H1 (cell line): ENCODE results near the gene PPFIBP2. TPM values are rescaled to one million over a fixed set of nuclear protein-coding genes. Genes with fewer than 3 reads are reported as not detected.
A peak's percentile ranks its signal among the peaks of the same experiment; 100 is the strongest.

Experiments
- CTCF ChIA-PET: fragments of 300-600 bp; sonication (Branson Sonifier 250); formaldehyde crosslinking; loops from one replicate; lab custom pipeline; 2021; ENCODE audit not compliant: partially characterized antibody; lab: Charles Lee
- POLR2A ChIA-PET: fragments of 300-600 bp; sonication (Branson Sonifier 250); formaldehyde crosslinking; loops from one replicate; lab custom pipeline; 2021; ENCODE audit warnings: inconsistent platforms; ENCODE audit not compliant: partially characterized antibody; lab: Charles Lee
- DNase-seq, 2 experiments: peaks; one replicate each; pipeline versions ENCODE4 v3.0.0 to v3.0.0-alpha.2; 2010 to 2022; ENCODE audit warnings: low spot score in 2 of 2, low read depth in 1 of 2, mixed read lengths in 1 of 2
- FAIRE-seq: peaks from 2 replicates; lab custom pipeline; 2011; peaks lifted over from hg19 to GRCh38; lab: Jason Lieb, UNC
- H2AFZ ChIP-seq: 2 replicates; pipeline ENCODE4 v1.8.1; 2012; ENCODE audit warnings: low read length, inconsistent platforms
- H2AK5ac ChIP-seq: 2 replicates; pipeline ENCODE4 v1.6.1; 2013; ENCODE audit warnings: low read depth, low read length
- H2BK120ac ChIP-seq: replicated peaks from 2 replicates; pipeline ENCODE3; 2013; ENCODE audit warnings: low read depth, low read length, inconsistent platforms
- H2BK12ac ChIP-seq: 2 replicates; pipeline ENCODE4 v1.6.1; 2013; ENCODE audit warnings: low read depth, low read length
- H2BK15ac ChIP-seq: 2 replicates; pipeline ENCODE4 v1.6.1; 2013; ENCODE audit warnings: low read length
- H2BK20ac ChIP-seq: 2 replicates; pipeline ENCODE4 v1.6.1; 2013; ENCODE audit warnings: low read length
- H2BK5ac ChIP-seq: 2 replicates; pipeline ENCODE4 v1.6.1; 2013; ENCODE audit warnings: low read depth, low read length
- H3K14ac ChIP-seq: 2 replicates; pipeline ENCODE4 v1.6.1; 2013; ENCODE audit warnings: inconsistent platforms; ENCODE audit not compliant: insufficient read length
- H3K18ac ChIP-seq: 2 replicates; pipeline ENCODE4 v1.6.1; 2013; ENCODE audit warnings: low read length; ENCODE audit errors: extremely low read depth
- H3K23ac ChIP-seq: 2 replicates; pipeline ENCODE4 v1.6.1; 2013; ENCODE audit warnings: inconsistent platforms; ENCODE audit not compliant: insufficient read length
- H3K23me2 ChIP-seq: 2 replicates; pipeline ENCODE4 v1.6.1; 2013; ENCODE audit warnings: low read depth, low read length
- H3K27ac ChIP-seq: 2 replicates; pipeline ENCODE4 v1.6.1; 2011; ENCODE audit warnings: low read depth, low read length, inconsistent platforms
- H3K27me3 ChIP-seq, 4 experiments: replicated peaks in 1 of 4; 1 replicate in 1 of 4; 2 replicates in 3 of 4; pipeline versions ENCODE4 v1.6.1 to v1.8.1; 2011 to 2013; ENCODE audit warnings: low read length in 3 of 4, mild to moderate bottlenecking in 3 of 4, inconsistent platforms in 2 of 4, mixed read lengths in 2 of 4, moderate library complexity in 1 of 4; ENCODE audit not compliant: control insufficient read depth in 3 of 4, insufficient read depth in 3 of 4; ENCODE audit errors: extremely low read depth in 1 of 4
- H3K36me3 ChIP-seq, 4 experiments: 2 replicates each; pipeline versions ENCODE4 v1.6.1 to v1.8.1; 2011 to 2013; ENCODE audit warnings: mild to moderate bottlenecking in 4 of 4, low read length in 3 of 4, moderate library complexity in 2 of 4, control low read depth in 1 of 4, inconsistent platforms in 1 of 4; ENCODE audit not compliant: insufficient read depth in 4 of 4, control insufficient read depth in 2 of 4
- H3K4ac ChIP-seq: replicated peaks from 2 replicates; pipeline ENCODE3; 2013; ENCODE audit warnings: low read length, low read depth, mixed read lengths, inconsistent platforms; ENCODE audit not compliant: insufficient read length
- H3K4me1 ChIP-seq, 4 experiments: replicated peaks in 1 of 4; 1 replicate in 1 of 4; 2 replicates in 3 of 4; pipeline versions ENCODE4 v1.6.1 to v1.8.1; 2011 to 2013; ENCODE audit warnings: low read length in 3 of 4, inconsistent platforms in 2 of 4, mixed read lengths in 1 of 4; ENCODE audit not compliant: insufficient read depth in 4 of 4, control insufficient read depth in 3 of 4
- H3K4me2 ChIP-seq, 2 experiments: 2 replicates each; pipeline versions ENCODE4 v1.6.1 to v1.8.1; 2011 to 2013; ENCODE audit warnings: low read depth in 2 of 2, low read length in 2 of 2, control low read depth in 1 of 2, inconsistent platforms in 1 of 2, mild to moderate bottlenecking in 1 of 2; ENCODE audit not compliant: insufficient read depth in 1 of 2
- H3K4me3 ChIP-seq, 4 experiments: fragments of 200-600, 300-600 bp in 1 of 4; sonication (generic), shearing (Covaris generic), sonication (Bioruptor Twin) in 1 of 4; 2 replicates each; pipeline versions ENCODE4 v1.5.1 to v1.8.1; 2011 to 2016; ENCODE audit warnings: low read length in 4 of 4, low read depth in 3 of 4, control low read depth in 2 of 4, inconsistent platforms in 2 of 4, mild to moderate bottlenecking in 2 of 4, mixed read lengths in 1 of 4, moderate library complexity in 1 of 4; ENCODE audit not compliant: insufficient read depth in 2 of 4; ENCODE audit errors: extremely low read depth in 1 of 4
- H3K56ac ChIP-seq: replicated peaks from 2 replicates; pipeline ENCODE3; 2013; ENCODE audit warnings: low read depth, mild to moderate bottlenecking, mixed read lengths, low read length, inconsistent platforms; ENCODE audit not compliant: insufficient read length
- H3K79me1 ChIP-seq: 2 replicates; pipeline ENCODE4 v1.6.1; 2013; ENCODE audit warnings: low read depth, low read length, control low read depth
- H3K79me2 ChIP-seq, 2 experiments: 2 replicates each; pipeline versions ENCODE4 v1.6.1 to v1.8.1; 2012 to 2013; ENCODE audit warnings: low read length in 2 of 2, mild to moderate bottlenecking in 2 of 2, inconsistent platforms in 1 of 2; ENCODE audit not compliant: insufficient read depth in 2 of 2, control insufficient read depth in 1 of 2
- H3K9ac ChIP-seq, 4 experiments: replicated peaks in 1 of 4; 1 replicate in 1 of 4; 2 replicates in 3 of 4; pipeline versions ENCODE4 v1.6.1 to v1.8.1; 2011 to 2013; ENCODE audit warnings: low read depth in 3 of 4, low read length in 3 of 4, control low read depth in 2 of 4, mild to moderate bottlenecking in 2 of 4, moderate library complexity in 2 of 4, inconsistent platforms in 1 of 4; ENCODE audit errors: extremely low read depth in 1 of 4
- H3K9me3 ChIP-seq, 2 experiments: 2 replicates each; pipeline versions ENCODE4 v1.6.1 to v1.8.1; 2012 to 2013; ENCODE audit warnings: mild to moderate bottlenecking in 2 of 2, moderate library complexity in 2 of 2, control low read depth in 1 of 2, inconsistent platforms in 1 of 2, low read depth in 1 of 2, low read length in 1 of 2, mixed read lengths in 1 of 2; ENCODE audit not compliant: insufficient read depth in 2 of 2
- H4K20me1 ChIP-seq, 2 experiments: replicated peaks in 1 of 2; 2 replicates each; pipeline versions ENCODE3 to v1.8.1; 2011 to 2013; ENCODE audit warnings: inconsistent platforms in 2 of 2, low read length in 2 of 2, mild to moderate bottlenecking in 1 of 2; ENCODE audit not compliant: insufficient read depth in 2 of 2, control insufficient read depth in 1 of 2
- H4K5ac ChIP-seq: 2 replicates; pipeline ENCODE4 v1.6.1; 2013; ENCODE audit warnings: low read length, low read depth, mixed read lengths, inconsistent platforms; ENCODE audit not compliant: insufficient read length
- H4K8ac ChIP-seq: 2 replicates; pipeline ENCODE4 v1.8.0; 2013; ENCODE audit warnings: mild to moderate bottlenecking, moderate library complexity, low read length, inconsistent platforms; ENCODE audit not compliant: insufficient read depth; ENCODE audit errors: extremely low read depth
- H4K91ac ChIP-seq: replicated peaks from 2 replicates; pipeline ENCODE3; 2013; ENCODE audit warnings: low read length, mixed read lengths, inconsistent platforms; ENCODE audit not compliant: insufficient read length
- RXRA ChIP-seq: IDR thresholded peaks from 2 replicates; pipeline ENCODE4 v1.6.1; 2011; ENCODE audit warnings: low read depth, mild to moderate bottlenecking, low read length, moderate library complexity; ENCODE audit not compliant: insufficient read depth
- TEAD4 ChIP-seq: IDR thresholded peaks from 2 replicates; pipeline ENCODE4 v1.6.1; 2012; ENCODE audit warnings: low read depth, low read length, inconsistent platforms, mixed read lengths
- WGBS, 2 experiments: shearing (Covaris generic) in 1 of 2; methylation state at CpG; one replicate each; pipeline versions ENCODE4 v1.1.6 to v1.1.7; 2013 to 2015; ENCODE audit warnings: low lambda C conversion rate in 2 of 2, mixed read lengths in 2 of 2, inconsistent platforms in 1 of 2, low coverage in 1 of 2, missing lambda C conversion rate in 1 of 2; ENCODE audit not compliant: insufficient replicate concordance in 2 of 2, insufficient coverage in 1 of 2, insufficient read length in 1 of 2; ENCODE audit errors: extremely low coverage in 1 of 2, missing lambda C conversion rate in 1 of 2; 5-methylcytosine and 5-hydroxymethylcytosine counted together
- polyA plus RNA-seq, 7 experiments: library from polyadenylated mRNA; depleted of rRNA in 3 of 7; stranded (reverse) in 5 of 7; unstranded in 2 of 7; fragments of >200 nt in 5 of 7; fragments of 200-250 nt in 2 of 7; gene quantifications; 1 replicate in 5 of 7; 2 replicates in 1 of 7; 4 replicates in 1 of 7; pipeline versions ENCODE4 v1.2.1 to v1.2.3, GENCODE V29; 2011 to 2013; ENCODE audit warnings: missing spikeins in 2 of 7, mixed read lengths in 2 of 7
- total RNA-seq: library from RNA; stranded (reverse); fragmentation: NEBNext Ultra II Directional; extraction: Animal tissue kit (Norgen Biotek cat#: 25700); gene quantifications from 2 replicates; pipeline ENCODE4 v1.2.1, GENCODE V29; 2021
- TF ChIP-seq, protein P1 (sequence below): IDR thresholded peaks from 2 replicates; pipeline ENCODE4 v1.6.1; 2012; ENCODE audit warnings: inconsistent platforms
- TF ChIP-seq, protein P2 (sequence below): IDR thresholded peaks from 2 replicates; pipeline ENCODE4 v1.6.1; 2011; ENCODE audit warnings: low read length, improper control_type of control experiment

Gene PPFIBP2
- total and polyA plus RNA-seq, 2 of the 8 experiments (the other 6 are each of a cell fraction or from before 2014, with no cell fraction given) = 5.5 to 9.8 TPM

- Histone ChIP-seq H2BK120ac (peak overlapping the region; percentile 29), H4K20me1 (no peaks in the 10 kb centered on the region), H2BK15ac (peak overlapping the region; percentile 2), H3K9me3 (no peaks in the 10 kb centered on the region), H4K5ac (peak overlapping the region; percentile 1), H3K4me2 (no peak overlapping the region; a peak in 1 of 4 replicates), H4K91ac (peak overlapping the region; percentile 67), H2BK20ac (0 out of 2 replicates have a peak overlapping the region, but pooled peaks have one; percentile 67), H3K56ac (no peak overlapping the region), H3K4me3 (no peak overlapping the region), H3K18ac (peak overlapping the region; percentile 20), H2BK5ac (peak overlapping the region; percentile 64; the same call in 1 of the 2 replicates), H2AFZ (0 out of 2 replicates have a peak overlapping the region, but pooled peaks have one; percentile 18), H3K23me2 (peaks cover 3% of the 10 kb centered on the region; the same call in 1 of the 2 replicates), H3K79me2 (no peaks in the 10 kb centered on the region), H3K36me3 (no peaks in the 10 kb centered on the region), H3K4ac (peak overlapping the region; percentile 63), H3K27ac (0 out of 2 replicates have a peak overlapping the region, but pooled peaks have one; percentile 47), H2AK5ac (no peak overlapping the region), H3K79me1 (no peaks in the 10 kb centered on the region; the same call in 1 of the 2 replicates), H3K23ac (no peak overlapping the region), H3K9ac (no peak overlapping the region), H3K14ac (no peak overlapping the region), H4K8ac (no peak overlapping the region), H3K27me3 (no peaks in the 10 kb centered on the region), H3K4me1 (peaks cover 31 to 50% (median 39%) of the 10 kb centered on the region in 4 experiments), H2BK12ac (peak overlapping the region; percentile 78; the same call in 1 of the 2 replicates)
- TF ChIP-seq RXRA = no peak
- TF ChIP-seq, protein P1, sequence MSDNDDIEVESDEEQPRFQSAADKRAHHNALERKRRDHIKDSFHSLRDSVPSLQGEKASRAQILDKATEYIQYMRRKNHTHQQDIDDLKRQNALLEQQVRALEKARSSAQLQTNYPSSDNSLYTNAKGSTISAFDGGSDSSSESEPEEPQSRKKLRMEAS = peak; percentile 25; the same call in 1 of the 2 replicates
- peak; percentile 69 for TF ChIP-seq TEAD4
- TF ChIP-seq, protein P2, sequence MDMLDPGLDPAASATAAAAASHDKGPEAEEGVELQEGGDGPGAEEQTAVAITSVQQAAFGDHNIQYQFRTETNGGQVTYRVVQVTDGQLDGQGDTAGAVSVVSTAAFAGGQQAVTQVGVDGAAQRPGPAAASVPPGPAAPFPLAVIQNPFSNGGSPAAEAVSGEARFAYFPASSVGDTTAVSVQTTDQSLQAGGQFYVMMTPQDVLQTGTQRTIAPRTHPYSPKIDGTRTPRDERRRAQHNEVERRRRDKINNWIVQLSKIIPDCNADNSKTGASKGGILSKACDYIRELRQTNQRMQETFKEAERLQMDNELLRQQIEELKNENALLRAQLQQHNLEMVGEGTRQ = peak; percentile 73; the same call in 1 of the 2 replicates
- DNase-seq = no peak
- POLR2A ChIA-PET = interaction anchor here (1.1 to 2.1 kb wide), 4 partner anchors 22 to 100 kb away, joined by 3 to 5 read pairs (median 4); partner anchors contain the start of gene CYB5R2
- WGBS, 2 experiments = 81% methylated on average over 9 of the region's 9 CpGs; no CpG with 5 or more reads in 1 of the 2 experiments
- FAIRE-seq = peak; percentile 7
- CTCF ChIA-PET = interaction anchor here (0.6 to 19.5 kb wide), 16 partner anchors 9 to 1098 kb away, joined by 3 to 325 read pairs (median 4); no protein-coding TSS in a partner anchor
Measured at GRCh38 chr11:7573558-7574296, 59.9 kb downstream of the PPFIBP2 start.
